ENCODE results near the gene PSMD13. TPM values are rescaled to one million over a fixed set of nuclear protein-coding genes. Genes with fewer than 3 reads are reported as not detected.

PSMD13 gene
- total RNA-seq, 1 donor = 130 TPM

DNA sequence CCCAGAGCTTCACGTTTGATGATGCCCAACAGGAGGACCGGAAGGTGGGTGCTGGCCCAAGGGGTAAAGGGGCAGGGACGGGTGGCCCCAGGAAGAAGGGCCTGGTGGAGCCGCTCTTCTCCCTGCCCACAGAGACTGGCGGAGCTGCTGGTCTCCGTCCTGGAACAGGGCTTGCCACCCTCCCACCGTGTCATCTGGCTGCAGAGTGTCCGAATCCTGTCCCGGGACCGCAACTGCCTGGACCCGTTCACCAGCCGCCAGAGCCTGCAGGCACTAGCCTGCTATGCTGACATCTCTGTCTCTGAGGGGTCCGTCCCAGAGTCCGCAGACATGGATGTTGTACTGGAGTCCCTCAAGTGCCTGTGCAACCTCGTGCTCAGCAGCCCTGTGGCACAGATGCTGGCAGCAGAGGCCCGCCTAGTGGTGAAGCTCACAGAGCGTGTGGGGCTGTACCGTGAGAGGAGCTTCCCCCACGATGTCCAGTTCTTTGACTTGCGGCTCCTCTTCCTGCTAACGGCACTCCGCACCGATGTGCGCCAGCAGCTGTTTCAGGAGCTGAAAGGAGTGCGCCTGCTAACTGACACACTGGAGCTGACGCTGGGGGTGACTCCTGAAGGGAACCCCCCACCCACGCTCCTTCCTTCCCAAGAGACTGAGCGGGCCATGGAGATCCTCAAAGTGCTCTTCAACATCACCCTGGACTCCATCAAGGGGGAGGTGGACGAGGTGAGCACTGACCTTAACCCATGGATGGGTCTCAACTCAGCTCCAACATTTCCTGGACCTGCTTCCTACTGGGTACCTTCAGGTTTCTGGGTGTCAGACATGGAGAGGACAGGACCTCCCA, 27.3 kb upstream of the PSMD13 start:
- peak overlapping the region; percentile 79 for H3K4me3 ChIP-seq (ENCODE audit: low read depth, low read length)
- DNase-seq (ENCODE audit: low read depth) = no peak
- TF ChIP-seq, protein P1, sequence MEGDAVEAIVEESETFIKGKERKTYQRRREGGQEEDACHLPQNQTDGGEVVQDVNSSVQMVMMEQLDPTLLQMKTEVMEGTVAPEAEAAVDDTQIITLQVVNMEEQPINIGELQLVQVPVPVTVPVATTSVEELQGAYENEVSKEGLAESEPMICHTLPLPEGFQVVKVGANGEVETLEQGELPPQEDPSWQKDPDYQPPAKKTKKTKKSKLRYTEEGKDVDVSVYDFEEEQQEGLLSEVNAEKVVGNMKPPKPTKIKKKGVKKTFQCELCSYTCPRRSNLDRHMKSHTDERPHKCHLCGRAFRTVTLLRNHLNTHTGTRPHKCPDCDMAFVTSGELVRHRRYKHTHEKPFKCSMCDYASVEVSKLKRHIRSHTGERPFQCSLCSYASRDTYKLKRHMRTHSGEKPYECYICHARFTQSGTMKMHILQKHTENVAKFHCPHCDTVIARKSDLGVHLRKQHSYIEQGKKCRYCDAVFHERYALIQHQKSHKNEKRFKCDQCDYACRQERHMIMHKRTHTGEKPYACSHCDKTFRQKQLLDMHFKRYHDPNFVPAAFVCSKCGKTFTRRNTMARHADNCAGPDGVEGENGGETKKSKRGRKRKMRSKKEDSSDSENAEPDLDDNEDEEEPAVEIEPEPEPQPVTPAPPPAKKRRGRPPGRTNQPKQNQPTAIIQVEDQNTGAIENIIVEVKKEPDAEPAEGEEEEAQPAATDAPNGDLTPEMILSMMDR (IDR thresholded peaks at IDR 0.05; ENCODE audit: insufficient read depth, low read depth, low read length) = no peak

DNA sequence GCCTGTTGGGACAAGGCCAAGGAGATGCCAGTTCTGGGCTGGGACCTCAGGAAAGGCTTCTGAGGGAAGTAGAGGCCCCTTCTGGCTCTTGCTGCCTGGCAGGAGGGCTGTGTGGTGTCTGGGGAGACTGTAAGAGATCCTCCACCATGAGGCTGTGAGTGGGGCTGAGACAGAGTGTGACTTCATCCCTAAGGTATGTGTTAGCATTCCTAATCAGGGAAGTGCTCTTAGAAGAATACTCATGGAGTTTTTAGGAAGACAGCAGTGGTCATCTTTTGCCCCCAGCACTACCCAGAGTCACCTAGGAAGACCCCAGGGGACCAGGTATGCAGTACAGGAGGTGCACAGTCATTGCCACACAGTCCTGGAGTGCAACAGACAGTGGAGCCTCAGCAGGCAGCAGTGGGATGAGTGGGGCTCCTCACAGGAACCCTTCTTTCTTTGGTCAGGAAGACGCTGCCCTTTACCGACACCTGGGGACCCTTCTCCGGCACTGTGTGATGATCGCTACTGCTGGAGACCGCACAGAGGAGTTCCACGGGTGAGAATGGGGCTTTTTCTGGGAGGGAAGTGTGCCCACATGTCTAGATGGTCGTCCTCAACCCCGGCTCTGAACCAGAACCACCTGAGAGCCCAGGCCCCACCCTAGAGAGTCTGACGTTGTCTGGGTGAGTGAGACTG, 26.5 kb upstream of the PSMD13 start:
- peak; percentile 71 for DNase-seq (ENCODE audit: low read depth)
- peak overlapping the region; percentile 79 for H3K4me3 ChIP-seq (ENCODE audit: low read depth, low read length)
- TF ChIP-seq, protein P1 (IDR thresholded peaks at IDR 0.05; ENCODE audit: insufficient read depth, low read depth, low read length) = no peak

DNA sequence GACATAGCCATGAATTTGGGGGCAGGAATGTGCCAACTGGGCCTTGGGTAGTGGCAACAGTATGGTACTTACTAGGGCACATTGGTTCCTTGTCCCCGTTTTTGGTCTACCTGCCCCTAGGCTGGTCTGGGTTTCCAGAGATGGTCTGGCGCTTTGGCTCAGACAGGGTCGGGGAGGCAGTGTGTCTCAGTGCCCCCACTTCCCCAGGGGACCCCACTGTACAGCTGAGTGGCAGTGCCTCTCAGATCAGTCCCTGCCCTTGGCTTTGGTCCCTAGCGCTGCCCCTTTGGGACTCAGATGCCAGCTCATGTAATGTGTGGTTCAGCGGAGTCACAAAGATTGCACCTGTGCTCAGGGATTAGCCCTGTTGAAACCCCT, 26.0 kb upstream of the PSMD13 start:
- DNase-seq (ENCODE audit: low read depth) = no peak
- H3K4me3 ChIP-seq (ENCODE audit: low read depth, low read length) = no peak overlapping the region
- TF ChIP-seq, protein P1 (IDR thresholded peaks at IDR 0.05; ENCODE audit: insufficient read depth, low read depth, low read length) = no peak

DNA sequence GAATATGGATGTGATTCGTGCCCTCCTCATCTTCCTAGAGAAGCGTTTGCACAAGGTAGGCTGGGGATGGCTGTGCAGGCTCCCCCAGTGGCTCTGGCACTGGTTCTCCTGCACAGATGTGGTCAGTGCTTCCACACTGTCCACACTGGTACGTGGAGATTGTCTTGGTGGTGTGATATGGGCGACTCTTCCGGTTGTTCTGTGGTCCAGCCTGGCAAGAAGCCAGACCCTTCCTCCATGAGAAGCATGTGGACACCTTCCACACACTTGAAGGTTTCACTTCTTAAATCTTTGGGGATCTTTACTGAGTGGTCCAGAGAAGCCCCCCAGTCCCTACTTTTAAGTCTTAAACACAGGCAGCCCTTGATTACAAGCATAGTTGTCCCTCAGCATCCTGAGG, 25.5 kb upstream of the PSMD13 start:
- DNase-seq (ENCODE audit: low read depth) = no peak
- no peak overlapping the region for H3K4me3 ChIP-seq (ENCODE audit: low read depth, low read length)
- TF ChIP-seq, protein P1 (IDR thresholded peaks at IDR 0.05; ENCODE audit: insufficient read depth, low read depth, low read length) = no peak

DNA sequence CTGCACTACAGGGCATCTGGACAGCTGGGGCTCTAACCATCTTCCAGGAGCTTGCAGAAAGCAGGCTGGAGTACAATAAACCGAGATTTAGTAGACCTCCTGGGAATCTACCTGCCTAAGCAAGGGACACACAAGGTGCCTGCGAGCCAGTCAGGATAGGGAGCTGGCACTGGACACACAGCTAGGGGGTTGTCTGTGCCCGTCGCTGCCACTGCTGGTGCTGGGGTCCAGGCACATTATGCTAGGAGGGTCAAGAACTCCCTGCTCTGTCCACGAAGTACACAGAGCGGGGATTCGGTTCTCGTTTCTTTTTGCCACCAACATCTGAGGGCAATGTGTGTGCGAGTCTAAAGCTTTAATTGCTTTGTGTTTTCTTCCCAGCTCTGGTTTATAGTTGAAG, 25.0 kb upstream of the PSMD13 start:
- H3K4me3 ChIP-seq (ENCODE audit: low read depth, low read length) = no peak overlapping the region
- TF ChIP-seq, protein P1 (IDR thresholded peaks at IDR 0.05; ENCODE audit: insufficient read depth, low read depth, low read length) = no peak
- DNase-seq (ENCODE audit: low read depth) = no peak

DNA sequence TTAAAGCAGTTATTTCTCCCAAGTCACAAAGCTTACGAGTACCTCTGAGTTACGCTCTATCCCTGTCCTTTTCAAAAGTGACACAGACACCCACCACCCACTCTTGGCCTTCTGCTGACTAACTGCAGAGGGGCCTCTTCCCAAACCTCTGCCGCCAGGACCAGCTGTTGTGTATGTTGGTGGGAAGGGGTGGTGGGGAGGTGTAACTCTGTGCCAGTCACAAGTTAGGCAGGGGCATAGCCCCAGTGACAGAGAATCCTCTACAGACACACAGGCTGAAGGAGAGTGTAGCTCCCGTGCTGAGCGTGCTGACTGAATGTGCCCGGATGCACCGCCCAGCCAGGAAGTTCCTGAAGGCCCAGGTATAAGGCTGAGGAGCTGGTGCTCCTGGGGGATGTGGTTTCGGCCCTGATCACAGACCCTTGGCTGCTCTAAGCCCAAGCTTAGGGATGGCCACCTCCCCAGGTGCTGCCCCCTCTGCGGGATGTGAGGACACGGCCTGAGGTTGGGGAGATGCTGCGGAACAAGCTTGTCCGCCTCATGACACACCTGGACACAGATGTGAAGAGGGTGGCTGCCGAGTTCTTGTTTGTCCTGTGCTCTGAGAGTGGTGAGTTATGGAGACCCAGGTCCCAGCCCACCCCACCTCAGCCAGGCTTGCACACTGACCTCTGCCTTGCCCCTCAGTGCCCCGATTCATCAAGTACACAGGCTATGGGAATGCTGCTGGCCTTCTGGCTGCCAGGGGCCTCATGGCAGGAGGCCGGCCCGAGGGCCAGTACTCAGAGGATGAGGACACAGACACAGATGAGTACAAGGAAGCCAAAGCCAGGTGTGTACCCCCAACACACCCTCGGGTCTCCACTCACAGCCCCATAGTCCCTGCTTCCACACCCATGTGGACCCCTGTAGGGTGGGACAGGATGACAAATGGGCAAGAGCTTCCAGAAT, 24.4 kb upstream of the PSMD13 start:
- TF ChIP-seq, protein P1 (IDR thresholded peaks at IDR 0.05; ENCODE audit: insufficient read depth, low read depth, low read length) = no peak
- no peak for DNase-seq (ENCODE audit: low read depth)
- H3K4me3 ChIP-seq (ENCODE audit: low read depth, low read length) = no peak overlapping the region

All from fibroblast of villous mesenchyme (primary cell).